Measurements from ENCODE around the gene GPR137B.

Gene GPR137B, protein sequence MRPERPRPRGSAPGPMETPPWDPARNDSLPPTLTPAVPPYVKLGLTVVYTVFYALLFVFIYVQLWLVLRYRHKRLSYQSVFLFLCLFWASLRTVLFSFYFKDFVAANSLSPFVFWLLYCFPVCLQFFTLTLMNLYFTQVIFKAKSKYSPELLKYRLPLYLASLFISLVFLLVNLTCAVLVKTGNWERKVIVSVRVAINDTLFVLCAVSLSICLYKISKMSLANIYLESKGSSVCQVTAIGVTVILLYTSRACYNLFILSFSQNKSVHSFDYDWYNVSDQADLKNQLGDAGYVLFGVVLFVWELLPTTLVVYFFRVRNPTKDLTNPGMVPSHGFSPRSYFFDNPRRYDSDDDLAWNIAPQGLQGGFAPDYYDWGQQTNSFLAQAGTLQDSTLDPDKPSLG
- 60.2 to 131 (median 88.7) reads per million in 17 experiments for total RNA-seq

DNA sequence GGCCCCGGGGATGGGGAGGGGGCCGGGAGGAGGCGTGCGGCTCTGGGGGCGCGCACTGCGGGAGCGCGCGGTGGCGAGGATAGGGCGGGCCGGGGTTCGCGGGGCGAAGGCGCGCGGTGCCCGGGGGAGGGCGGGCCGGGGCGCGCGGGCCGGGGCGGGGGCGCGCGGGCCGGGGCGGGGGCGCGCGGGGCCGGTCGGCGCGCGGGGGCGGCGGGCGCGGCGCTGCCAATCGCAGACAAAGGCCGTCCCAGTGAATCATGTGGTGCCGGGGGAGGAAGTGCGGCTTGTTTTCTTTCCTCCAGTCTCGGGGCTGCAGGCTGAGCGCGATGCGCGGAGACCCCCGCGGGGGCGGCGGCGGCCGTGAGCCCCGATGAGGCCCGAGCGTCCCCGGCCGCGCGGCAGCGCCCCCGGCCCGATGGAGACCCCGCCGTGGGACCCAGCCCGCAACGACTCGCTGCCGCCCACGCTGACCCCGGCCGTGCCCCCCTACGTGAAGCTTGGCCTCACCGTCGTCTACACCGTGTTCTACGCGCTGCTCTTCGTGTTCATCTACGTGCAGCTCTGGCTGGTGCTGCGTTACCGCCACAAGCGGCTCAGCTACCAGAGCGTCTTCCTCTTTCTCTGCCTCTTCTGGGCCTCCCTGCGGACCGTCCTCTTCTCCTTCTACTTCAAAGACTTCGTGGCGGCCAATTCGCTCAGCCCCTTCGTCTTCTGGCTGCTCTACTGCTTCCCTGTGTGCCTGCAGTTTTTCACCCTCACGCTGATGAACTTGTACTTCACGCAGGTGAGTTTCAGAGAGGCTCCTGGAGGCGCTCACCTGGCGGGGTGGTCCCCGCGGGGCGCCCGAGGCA lies at the start of gene GPR137B:
GPR137B (plus strand) TSS at position 287 of the 851 bp plus-strand sequence; CDS start at position 371, 84 bp downstream.
- peak; percentile 74 to 91 (median 84) for DNase-seq

DNA sequence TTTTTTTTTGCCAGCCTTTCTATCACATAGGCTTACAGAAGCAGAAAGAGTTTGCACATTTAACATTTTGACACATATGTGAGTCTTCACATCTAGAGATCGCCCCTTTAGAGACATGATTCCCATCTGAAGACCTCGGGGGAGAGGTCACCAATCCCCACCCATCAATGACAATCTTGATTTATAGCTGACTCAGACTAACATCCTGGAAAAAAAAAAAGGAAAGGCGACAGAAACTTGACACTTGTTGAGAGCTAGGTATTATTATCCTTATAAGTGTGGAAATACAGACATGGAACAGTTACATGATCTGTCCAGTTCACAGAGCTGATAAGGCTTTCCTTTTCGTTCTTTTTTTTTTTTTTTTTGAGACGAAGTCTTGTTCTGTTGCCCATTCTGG lies 49.4 kb upstream of the GPR137B start:
- DNase-seq = no peak

DNA sequence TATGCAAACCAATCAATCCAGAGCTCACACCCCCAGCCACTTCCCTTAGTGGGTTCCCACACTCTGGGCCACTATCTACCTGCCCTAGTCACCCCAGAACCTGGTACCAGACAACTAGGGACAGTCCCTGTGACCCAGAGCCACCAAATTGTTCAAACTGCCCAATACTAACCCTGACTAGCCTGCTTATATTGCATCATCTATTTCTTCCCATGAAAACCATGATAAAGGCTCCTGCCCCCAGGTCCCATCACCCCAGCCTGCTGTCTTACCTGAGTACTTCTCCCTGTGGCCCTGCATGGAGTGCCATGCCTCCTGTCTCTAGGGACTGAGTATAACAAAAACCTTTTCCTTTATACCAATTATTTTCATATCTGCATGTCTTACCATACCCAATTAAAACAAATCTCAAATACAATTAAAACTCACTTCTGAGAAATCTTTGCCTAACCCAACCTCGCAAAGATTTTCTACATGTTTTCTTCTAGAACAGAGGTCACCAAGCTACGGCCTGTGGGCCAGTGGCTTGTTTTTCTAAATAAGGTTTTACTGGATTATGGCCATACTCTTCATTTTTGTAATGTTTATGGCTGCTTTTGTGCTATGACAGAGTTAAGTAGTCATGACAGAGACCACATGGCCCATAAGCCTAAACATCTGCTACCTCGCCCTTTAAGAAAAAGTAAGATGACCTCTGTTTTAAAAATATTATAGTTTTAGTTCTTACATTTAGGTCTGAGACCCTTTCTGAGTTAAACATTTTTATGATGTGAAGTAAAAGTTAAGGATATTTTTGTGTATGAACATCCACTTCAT lies 46.4 kb upstream of the GPR137B start:
- no peak for DNase-seq

DNA sequence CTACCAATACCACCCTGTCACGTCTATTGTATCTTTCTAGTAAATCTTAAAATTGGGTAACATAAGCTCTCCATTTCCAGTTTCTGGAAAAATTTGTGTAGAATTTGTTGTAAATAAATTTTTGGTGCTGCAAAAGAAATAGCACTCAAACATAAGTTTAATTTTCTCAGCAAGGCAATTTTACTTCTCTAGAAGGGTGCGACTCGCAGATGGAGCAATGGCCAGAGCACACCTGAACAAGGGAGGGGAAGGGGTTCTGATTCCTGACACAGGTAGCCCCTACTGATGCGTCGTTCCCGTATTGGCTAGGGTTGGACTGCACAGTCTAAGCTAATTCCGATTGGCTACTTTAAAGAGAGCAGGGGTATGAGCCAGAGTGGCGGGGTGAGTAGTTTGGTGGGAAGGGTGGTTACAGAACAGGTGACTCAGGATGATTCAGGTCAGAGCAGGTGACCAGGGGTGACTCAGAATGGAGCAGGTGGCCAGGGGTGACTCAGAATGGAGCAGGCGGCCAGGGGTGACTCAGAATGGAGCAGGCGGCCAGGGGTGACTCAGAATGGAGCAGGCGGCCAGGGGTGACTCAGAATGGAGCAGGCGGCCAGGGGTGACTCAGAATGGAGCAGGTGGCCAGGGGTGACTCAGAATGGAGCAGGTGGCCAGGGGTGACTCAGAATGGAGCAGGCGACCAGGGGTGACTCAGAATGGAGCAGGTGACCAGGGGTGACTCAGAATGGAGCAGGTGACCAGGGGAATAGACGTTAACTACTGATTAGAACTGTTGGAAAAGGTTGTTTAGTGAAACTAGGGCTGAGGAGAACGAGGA lies 45.5 kb upstream of the GPR137B start:
- peak; percentile 61 to 76 (median 66) for DNase-seq

DNA sequence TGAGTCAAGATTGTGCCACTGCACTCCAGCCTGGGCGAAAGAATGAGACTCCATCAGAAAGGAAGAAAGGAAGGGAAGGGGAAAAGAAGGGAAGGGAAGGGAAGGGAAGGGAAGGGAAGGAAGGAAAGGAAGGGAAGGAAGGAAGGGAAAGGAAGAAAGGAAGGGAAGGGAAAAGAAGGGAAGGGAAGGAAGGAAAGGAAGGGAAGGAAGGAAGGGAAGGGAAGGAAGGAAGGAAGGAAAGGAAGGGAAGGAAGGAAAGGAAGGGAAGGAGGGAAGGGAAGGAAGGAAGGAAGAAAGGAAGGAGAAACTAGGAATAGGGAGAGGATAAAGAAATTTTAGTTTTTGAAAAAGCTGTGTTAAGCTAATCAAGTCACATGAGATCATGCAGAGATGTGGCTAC lies 44.1 kb upstream of the GPR137B start:
- DNase-seq = no peak

DNA sequence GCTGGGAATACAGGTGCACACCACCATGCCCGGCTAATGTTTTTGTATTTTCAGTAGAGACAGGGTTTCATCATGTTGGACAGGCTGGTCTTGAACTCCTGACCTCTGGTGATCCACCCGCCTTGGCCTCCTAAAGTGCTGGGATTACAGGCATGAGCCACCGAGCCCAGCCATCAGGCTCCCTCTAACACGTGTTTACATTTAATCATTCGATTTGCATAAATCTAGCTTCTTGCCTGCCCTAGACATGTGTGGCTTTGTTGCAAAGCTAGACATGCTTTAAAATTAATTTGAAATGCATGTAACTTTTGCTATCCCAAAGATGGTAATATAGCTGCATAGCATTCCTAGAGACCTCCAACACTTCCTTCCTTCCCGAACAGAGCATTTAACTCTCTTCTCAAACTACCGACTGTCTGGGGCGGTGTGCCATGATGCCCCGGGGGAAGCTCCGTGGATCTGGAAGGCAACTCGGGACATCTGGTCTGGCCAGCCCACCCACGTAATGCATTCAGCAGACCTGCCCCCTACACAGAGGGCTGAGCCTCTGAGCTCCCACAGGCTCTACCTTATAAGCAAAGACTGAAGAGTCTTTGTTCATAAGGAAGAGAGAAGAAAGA lies 42.9 kb upstream of the GPR137B start:
- DNase-seq = no peak

DNA sequence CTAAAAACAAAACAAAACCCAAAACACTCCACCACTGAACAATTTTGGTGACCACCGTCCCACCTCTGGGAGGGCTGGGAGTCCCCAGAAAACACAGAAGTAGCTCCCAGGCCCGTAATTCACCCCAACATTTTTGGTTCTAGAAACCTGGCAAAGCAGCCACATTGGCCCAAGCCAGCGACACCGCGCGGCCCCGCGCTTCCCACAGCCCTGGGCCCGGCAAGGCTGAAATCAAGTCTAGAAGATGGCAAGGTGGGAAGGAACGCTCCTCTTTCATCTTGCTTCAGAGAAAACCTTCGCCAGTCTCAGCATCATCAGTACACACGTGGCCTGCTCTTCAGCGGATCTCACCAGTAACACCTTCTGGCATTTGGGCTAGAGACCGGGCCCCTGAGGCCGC lies 41.5 kb upstream of the GPR137B start:
- DNase-seq = no peak

DNA sequence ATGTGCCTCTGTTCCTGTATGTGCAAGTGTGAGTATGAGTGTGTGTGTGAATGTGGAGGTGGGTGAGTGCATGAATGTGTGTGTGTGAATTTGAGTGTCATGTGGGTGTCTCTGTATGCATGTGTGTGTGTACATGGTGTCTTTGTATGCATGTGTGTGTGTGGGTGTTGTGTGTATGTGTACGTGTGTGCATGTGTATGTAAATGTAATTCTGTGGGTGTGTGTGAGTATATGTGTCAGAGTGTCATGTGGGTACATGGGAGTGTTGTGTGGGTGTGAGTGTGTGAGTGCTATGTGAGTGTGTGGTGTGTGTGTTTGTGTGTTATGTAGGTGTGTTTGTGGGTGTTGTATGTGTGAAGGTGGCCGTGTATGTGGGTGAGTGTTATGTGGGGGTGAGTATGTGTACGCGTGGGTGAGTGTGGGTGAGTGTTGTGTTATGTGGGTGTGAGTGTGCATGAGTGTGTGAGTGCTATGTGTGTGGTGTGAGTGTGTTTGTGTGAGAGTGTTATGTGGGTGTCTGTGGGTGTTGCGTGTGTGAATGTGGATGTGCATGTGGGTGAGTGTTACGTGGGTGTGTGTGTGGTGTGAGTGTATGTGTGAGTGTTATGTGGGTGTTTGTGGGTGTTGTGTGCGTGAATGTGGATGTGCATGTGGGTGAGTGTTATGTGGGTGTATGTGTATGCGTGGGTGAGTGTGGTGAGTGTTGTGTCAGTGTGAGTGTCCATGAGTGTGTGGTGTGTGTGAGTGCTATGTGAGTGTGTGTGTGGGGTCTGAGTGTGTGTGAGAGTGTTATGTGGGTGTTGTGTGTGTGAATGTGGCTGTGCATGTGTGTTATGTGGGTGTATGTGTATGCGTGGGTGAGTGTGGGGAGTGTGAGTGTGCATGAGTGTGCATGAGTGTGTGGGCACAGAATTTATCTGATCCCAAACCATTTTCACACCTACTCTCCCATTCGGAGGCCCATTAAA lies 40.8 kb upstream of the GPR137B start:
- no peak for DNase-seq

DNA sequence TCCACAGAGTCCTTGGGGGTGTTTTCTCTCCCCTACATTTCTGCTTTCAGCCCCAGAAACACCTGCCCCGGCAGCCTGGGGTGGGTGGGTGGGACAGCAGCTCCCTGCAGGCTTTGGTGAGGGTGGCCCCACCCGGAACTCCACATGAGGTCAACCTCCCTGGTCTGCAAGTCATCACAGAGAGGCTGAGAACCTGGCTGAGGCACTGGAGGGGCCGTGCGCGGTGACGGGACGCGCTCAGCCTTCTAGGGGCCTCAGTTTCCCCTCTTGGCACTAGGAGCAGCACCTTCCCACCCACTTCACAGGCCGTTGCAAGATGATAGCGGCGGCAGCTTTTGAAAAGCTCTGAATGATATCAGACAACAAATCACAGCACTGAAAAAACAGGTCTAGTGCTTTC lies 39.7 kb upstream of the GPR137B start:
- DNase-seq = no peak

DNA sequence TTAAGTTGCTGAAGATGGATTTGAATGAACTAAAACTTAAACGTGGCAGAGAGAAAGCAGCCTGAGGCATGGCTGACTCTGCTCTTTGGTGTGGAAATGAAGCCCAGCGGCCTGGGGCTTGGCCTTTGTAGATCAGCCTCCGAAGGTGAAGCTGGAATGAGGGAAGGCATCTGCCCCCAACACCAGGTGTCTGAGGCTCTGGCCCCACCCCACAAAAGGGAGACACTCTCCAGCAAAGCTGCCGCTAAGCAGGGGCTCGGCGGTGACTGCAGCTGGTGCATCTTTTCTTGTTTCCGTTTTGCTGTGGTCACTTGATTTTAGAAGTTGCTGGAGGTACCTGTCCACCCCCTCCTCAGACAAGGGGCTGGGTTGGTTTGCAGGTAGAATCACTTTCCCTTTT lies 39.3 kb upstream of the GPR137B start:
- DNase-seq = no peak

DNA sequence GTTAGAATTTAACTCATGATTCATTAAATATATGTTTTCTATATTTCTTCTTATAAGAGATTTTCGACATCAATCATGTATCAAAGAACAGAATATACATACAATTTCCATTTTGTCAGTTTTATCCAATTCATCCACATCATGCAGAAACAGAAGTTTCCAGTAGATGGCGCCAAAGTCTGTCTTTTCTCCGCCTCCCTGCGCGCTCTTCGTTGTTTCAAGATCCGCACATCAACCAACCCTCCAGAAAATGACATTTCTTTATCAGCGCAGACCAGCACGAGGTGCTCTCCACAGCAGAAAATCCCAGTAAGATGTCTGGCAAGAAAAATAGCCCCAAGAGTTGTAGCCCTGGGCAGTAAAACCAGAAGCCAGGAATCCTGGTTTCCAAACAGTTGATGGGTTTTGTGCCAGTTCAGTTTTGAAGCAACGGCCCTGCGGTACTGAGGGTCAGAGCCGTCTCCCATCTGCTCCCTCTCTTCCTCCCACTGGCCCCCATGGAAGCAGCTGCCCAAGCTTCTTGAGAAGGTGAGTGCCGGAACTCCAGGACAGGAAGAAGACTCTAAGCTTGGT lies 38.6 kb upstream of the GPR137B start:
- peak; percentile 65 to 82 (median 74) for DNase-seq

DNA sequence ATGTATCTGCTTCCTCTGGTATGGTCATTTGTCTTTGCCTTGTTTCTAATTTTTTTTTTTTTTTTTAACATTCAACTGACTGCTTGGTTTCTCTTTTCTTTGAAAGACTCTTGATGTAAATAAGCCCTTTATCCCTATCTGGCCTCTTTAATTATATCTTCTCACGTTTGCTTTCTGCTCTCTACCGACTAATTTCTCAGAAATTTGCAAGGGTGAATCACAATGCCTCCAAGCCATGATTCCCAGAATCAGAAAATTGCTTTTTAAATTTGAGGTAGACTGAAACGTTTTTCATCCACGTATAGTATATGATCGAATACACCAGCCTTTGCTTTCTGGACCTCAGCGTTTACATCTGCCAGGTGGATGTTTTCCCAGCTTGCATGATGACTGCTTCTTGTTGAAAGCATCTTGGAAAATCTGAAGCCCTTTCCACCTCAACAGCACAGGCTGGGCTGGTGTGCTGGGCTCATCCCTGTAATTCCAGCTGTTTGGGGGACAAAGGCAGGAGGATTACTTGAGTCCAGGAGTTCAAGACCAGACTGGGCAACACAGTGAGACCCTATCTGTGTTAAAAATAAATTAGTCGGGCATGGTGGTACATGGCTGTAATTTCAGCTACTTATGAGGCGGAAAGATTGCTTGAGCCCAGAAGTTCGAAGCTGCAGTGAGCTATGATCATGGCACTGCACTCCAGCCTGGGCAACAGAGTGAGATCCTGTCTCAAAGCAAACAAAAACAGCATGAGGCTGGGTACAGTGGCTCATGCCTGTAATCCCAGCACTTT lies 35.0 kb upstream of the GPR137B start:
- DNase-seq = no peak

DNA sequence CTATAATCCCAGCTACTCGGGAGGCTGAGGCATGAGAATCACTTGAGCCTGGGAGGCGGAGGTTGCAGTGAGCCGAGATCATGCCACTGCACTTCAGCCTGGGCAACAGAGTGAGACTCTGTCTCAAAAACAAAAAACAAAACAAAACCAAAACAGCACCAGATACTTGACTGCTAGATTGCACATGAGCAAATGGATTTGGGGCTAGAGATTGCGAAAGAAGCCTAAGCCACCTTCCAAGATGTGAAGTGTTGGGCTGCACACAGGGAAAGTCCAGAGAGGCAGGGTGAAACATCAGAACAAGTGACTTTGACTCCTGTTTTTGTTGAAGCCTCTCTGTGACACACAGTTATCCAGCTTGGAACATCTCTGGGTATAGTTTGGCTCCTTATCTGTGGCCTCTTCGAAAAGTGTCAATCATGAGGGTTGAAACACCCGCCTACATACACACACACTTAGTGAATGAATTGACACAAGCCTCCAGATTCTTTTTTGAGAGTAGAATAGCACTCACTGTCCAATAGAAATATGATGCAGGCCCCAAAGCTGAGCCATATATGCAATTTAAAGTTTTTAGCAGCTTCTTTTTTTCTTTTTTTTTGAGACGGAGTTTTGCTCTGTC lies 34.2 kb upstream of the GPR137B start:
- no peak for DNase-seq

DNA sequence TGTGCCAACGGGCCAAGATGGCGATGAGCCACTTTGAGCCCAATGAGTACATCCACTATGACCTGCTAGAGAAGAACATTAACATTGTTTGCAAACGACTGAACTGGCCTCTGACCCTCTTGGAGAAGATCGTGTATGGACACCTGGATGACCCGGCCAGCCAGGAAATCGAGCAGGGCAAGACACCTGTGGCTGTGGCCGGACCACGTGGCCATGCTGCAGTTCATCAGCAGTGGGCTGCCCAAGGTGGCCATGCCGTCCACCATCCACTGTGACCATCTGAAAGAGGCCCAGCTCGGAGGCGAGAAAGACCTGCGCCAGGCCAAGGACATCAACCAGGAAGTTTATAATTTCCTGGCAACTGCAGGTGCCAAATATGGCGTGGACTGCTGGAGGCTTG lies 32.2 kb upstream of the GPR137B start:
- DNase-seq = no peak

DNA sequence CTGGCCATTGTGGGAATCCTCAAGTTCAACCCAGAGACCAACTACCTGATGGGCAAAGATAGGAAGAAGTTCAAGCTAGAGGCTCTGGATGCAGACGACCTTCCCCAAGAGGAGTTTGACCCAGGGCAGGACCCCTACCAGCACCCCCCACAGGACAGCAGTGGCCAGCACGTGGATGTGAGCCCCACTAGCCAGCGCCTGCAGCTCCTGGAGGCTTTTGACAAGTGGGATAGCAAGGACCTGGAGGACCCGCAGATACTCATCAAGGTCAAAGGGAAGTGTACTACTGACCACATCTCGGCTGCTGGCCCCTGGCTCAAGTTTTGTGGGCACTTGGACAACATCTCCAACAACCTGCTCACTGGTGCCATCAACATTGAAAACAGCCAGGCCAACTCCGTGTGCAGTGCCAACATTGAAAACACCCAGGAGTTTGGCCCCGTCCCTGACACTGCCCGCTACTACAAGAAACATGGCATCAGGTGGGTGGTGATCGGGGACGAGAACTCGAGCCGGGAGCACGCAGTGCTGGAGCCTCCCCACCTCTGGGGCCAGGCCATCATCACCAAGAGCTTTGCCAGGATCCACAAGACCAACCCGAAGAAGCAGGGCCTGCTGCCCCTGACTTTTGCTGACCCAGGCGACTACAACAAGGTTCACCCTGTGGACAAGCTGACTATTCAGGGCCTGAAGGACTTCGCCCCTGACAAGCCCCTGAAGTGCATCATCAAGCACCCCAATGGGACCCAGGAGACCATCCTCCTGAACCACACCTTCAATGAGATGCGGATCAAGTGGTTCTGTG lies 30.6 kb upstream of the GPR137B start:
- no peak for DNase-seq

DNA sequence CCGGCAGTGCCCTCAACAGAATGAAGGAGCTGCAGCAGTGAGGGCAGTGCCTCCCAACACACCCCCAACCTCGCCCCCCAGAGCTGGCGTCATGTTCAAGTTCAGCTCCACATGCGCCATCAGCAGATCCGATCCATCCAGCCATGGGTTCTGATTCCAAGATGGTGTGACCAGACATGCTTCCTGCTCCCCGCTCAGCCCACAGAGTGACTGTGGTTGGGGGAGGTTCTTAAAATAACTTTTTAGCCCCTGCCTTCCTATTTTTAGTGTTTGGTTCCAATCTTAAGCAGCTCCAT lies 30.1 kb upstream of the GPR137B start:
- DNase-seq = no peak

DNA sequence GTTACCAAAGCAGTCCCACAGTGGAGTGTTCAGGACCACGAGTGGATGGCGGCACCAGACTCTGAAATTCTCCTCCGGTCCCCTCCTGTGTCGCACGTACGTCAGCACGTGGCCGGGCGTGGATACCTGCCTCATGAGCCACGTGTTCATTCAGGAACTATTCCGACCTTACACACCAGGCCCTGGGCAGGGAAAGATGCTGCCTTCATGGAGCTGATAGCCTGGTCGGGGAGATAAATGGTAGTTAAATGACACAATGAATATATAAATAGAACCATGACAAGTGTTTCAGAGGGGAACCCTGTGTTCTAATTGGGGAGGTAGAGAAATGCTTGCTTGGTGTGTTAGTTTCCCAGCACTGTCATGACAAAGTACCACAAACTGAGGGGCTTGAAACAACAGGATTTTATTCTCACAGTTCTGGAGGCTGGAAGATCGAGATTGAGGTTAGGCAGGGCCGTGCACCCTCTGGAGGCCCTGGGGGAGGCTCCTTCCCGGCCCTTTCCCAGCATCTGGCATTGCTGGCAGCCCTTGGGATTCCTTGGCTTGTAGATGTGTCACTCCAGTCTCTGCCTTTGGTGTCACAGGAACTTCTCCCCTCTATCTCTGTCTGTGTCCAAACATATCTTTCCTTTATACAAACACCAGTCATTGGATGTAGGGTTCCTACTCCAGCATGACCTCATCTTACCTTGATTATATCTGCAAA lies 28.9 kb upstream of the GPR137B start:
- no peak for DNase-seq

Data from suppressor macrophage (primary cell).